ENCODE measurements around the gene CCDC138.

Gene CCDC138

GRCh38 chr2:108898315-108899082 lies 111.9 kb downstream of the CCDC138 start:
- no peak for DNase-seq

- DNase-seq, result no peak
Observed at GRCh38 chr2:108904680-108905079, 118.1 kb downstream of the CCDC138 start.

DNA sequence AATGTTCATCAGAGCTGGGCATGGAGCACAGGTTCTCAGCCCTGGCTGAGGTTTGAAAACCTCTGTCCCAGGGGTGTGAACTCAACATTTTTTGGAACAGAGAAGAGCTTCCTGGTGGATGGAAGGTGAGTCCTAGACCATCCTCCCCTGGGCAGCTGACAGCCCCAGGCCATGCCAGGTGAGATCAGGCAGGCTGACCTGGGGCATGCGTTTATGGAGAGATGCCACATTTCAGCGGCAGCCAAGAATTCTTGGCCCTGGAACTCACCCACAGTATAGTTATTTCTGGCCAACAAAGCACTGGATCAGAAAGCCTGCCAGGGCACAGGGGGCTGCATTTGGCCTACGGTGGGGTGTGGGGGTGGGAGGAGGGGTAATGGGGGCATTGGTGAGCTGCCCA lies 118.6 kb downstream of the CCDC138 start:
- DNase-seq, result no peak

- no peak for DNase-seq
Observed at GRCh38 chr2:108905906-108906305, 119.3 kb downstream of the CCDC138 start.

GRCh38 chr2:108906403-108907077 lies 120.0 kb downstream of the CCDC138 start:
- no peak for DNase-seq

GRCh38 chr2:108907822-108908712 lies 121.5 kb downstream of the CCDC138 start:
- no peak for DNase-seq

- no peak for DNase-seq
Observed at GRCh38 chr2:108908713-108909070, 122.1 kb downstream of the CCDC138 start.

DNA sequence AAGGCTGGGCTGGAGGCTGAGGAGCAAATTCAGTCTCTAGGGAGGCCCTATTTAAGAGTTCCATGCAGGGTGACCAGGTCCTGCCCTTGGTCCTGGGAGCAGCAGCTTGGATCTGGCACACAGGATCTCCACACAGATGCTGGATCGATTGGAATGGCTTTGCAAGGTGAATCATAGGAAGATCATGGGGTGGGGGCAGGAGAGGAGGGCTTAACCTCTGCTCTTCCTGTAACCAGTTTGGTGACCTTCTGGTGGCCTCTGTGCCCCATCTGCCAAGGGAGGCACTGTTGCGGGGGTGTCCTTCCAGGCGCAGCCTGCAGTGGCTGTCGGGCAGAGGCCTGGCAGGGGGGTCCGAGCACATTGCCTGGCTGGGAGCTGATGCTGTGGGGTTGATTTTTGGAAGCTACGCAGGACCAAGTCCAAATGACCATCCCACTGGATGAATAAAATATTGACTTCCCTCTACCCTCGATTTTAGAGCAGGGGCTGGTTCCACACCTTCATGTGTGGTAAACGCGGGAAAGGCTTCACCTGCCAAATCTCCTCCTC lies 122.8 kb downstream of the CCDC138 start:
- DNase-seq, result no peak

GRCh38 chr2:108910011-108910431 lies 123.5 kb downstream of the CCDC138 start:
- no peak for DNase-seq

DNA sequence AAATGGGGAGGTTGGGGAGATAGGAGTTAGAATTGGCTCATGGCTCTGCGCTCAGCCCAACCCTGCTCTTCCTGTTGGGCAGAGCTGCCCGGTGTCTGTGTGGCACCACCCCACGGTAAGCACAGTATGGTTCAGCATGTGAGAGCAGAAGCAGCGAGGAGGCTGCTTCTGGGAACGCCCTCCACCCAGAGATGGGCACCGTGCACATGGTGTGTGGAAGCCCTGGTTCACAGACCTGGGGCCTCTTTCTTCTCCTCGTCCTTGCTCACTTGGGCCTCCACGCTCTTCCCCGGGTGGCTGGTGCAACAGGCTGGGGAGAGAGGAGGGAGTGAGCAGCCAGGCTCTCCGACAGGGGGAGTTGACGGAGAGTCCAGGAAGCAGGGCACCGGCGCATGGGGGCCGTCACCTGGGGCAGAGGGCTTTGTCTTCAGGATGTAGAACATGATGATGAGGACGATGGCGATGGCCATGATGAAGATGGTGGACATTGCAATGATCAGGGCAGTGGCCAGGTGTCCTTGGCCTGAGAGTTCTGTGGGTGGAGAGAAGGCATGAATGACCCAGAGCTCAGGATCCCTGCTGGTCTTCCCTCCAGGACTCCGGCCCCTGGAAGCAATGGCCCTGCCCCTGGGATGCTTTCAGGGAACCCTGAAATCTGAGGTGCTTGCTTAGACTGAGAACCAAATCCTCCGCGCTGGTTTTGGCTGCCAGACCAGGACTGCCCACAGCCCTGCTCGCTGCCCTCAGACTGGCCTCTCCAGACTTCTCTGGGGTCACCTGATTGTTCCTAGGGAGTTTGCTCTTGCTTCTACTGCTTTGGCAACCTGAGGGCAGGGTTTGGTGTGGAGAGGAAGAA lies 124.2 kb downstream of the CCDC138 start:
- no peak for DNase-seq

- no peak for DNase-seq
Observed at GRCh38 chr2:108911401-108911800, 124.8 kb downstream of the CCDC138 start.

GRCh38 chr2:108911807-108912628 lies 125.4 kb downstream of the CCDC138 start:
- no peak for DNase-seq

DNA sequence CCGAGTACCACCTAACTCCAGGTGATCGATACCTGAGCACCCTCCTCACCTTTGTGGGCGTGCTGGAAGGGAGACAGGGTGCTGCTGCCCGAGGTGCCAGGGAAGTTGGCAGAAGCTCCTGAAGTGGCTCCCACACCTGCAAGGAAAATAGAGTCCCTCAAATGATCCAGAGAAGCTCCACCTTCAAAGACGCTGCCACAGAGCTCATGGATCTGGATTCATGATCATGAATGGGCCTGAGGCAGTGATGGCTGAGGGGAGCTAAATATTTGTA lies 126.0 kb downstream of the CCDC138 start:
- no peak for DNase-seq

GRCh38 chr2:108916122-108916795 lies 129.7 kb downstream of the CCDC138 start:
- no peak for DNase-seq

DNA sequence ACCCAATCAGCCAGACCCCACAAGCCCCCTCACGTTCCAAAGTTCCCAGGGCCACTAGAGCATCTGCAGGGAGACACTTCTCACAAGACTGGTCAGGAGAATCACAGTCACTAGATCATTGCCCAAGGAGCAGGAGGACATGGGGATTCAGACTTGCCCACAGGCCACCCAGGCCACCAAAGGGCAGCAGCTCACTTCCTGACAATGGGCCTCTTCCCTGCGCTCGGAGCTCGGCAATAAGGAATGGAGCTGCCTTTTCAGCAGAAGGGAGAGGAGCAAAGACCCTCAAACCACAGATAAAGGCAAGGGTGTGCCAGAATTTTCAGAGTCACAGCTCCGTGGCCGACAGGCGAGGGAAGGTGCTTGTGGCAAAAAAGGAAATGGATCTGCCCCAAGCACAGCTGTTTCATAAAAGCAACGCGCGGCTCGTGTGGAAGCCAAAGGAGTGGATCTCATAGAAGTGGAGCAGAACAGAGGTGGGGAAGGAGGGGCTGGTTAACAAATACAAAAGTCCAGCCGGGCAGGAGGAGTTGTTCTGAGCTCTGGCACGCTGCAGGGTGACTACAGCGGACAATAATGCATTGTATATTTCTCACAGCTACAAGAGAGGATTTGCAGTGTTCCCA lies 130.3 kb downstream of the CCDC138 start:
- no peak for DNase-seq

- DNase-seq, result no peak
Observed at GRCh38 chr2:108917526-108917925, 131.0 kb downstream of the CCDC138 start.

DNA sequence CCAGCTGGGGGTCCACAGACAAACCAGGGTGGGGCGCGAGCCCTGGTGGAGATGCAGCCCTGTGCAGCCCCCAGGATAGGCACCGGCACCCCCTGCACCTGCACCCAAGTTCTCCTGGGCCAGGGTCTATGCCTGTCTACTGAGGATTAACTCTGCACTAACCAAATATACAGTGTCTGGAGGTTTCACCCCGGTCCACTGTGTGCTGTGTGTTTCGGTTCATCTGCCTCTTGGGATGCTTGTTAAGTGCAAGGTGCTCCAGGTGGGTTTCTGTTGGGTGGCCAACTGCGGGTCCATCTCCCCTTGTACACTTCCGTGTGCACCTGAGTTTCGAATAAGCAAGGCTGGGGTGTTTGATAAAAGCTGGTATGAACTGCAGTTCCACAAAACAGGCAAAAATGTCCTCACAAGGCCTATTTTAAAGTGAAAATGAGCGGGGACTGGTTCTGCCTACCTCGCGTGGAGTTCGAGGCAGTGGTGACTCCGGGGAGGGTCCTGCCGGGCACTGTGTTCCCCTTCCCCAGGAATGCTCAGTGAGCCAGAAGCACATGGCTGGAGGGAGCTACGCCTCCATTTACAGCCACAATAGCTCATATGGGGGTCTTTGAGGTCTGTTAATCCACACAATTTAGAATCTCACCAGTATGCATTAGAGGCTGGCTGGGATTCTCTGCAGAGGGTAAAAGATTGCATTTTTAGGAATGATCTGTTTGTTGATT lies 131.7 kb downstream of the CCDC138 start:
- DNase-seq, result no peak

GRCh38 chr2:108918941-108919341 lies 132.4 kb downstream of the CCDC138 start:
- no peak for DNase-seq

- no peak for DNase-seq
Observed at GRCh38 chr2:108919571-108920373, 133.2 kb downstream of the CCDC138 start.

All from CD4-positive, alpha-beta T cell treated with Interleukin-21 for 1 hour (primary cell).